ENCODE results near the gene FAM169A. TPM values are rescaled to one million over a fixed set of nuclear protein-coding genes. Genes with fewer than 3 reads are reported as not detected.
"Not testable (repeated sequence)": the region's sequence is repeated elsewhere in the genome, so short reads cannot be mapped to it uniquely, and the experiment has no call there.

Gene FAM169A
- total RNA-seq, 1 donor from 2014 or later: 18.8 TPM

- no peak for TF ChIP-seq CTCF (IDR thresholded peaks at IDR 0.05; ENCODE audit: insufficient read depth, low read length, poor library complexity, severe bottlenecking)
- Histone ChIP-seq H3K4me3 (ENCODE audit: low read depth, low read length) (no peak overlapping the region), H3K36me3 (ENCODE audit: control insufficient read depth, insufficient read depth, low read length) (no peaks in the 10 kb centered on the region), H3K27me3 (ENCODE audit: control insufficient read depth, insufficient read depth, low read length) (no peaks in the 10 kb centered on the region)
- peak; percentile 50 for DNase-seq (ENCODE audit: low read depth)
Observed at GRCh38 chr5:74895906-74896305, 29.7 kb upstream of the FAM169A start.

GRCh38 chr5:74894351-74894750 is 28.2 kb upstream of the FAM169A start:
- Histone ChIP-seq H3K4me3 (ENCODE audit: low read depth, low read length) (no peak overlapping the region), H3K36me3 (ENCODE audit: control insufficient read depth, insufficient read depth, low read length) (no peaks in the 10 kb centered on the region), H3K27me3 (ENCODE audit: control insufficient read depth, insufficient read depth, low read length) (no peaks in the 10 kb centered on the region)
- no peak for TF ChIP-seq CTCF (IDR thresholded peaks at IDR 0.05; ENCODE audit: insufficient read depth, low read length, poor library complexity, severe bottlenecking)
- no peak for DNase-seq (ENCODE audit: low read depth)

GRCh38 chr5:74892921-74893320 is 26.7 kb upstream of the FAM169A start:
- Histone ChIP-seq H3K36me3 (ENCODE audit: control insufficient read depth, insufficient read depth, low read length) (no peaks in the 10 kb centered on the region), H3K27me3 (ENCODE audit: control insufficient read depth, insufficient read depth, low read length) (no peaks in the 10 kb centered on the region), H3K4me3 (ENCODE audit: low read depth, low read length) (no peak overlapping the region)
- no peak for DNase-seq (ENCODE audit: low read depth)
- no peak for TF ChIP-seq CTCF (IDR thresholded peaks at IDR 0.05; ENCODE audit: insufficient read depth, low read length, poor library complexity, severe bottlenecking)

GRCh38 chr5:74889523-74890105 is 23.4 kb upstream of the FAM169A start:
- Histone ChIP-seq H3K27me3 (ENCODE audit: control insufficient read depth, insufficient read depth, low read length) (no peaks in the 10 kb centered on the region), H3K36me3 (ENCODE audit: control insufficient read depth, insufficient read depth, low read length) (no peaks in the 10 kb centered on the region), H3K4me3 (ENCODE audit: low read depth, low read length) (no peak overlapping the region)
- no peak for DNase-seq (ENCODE audit: low read depth)
- TF ChIP-seq CTCF (IDR thresholded peaks at IDR 0.05; ENCODE audit: insufficient read depth, low read length, poor library complexity, severe bottlenecking): no peak

- Histone ChIP-seq H3K27me3 (ENCODE audit: control insufficient read depth, insufficient read depth, low read length) (no peaks in the 10 kb centered on the region), H3K36me3 (ENCODE audit: control insufficient read depth, insufficient read depth, low read length) (no peaks in the 10 kb centered on the region), H3K4me3 (ENCODE audit: low read depth, low read length) (no peak overlapping the region)
- DNase-seq (ENCODE audit: low read depth): no peak
- no peak for TF ChIP-seq CTCF (IDR thresholded peaks at IDR 0.05; ENCODE audit: insufficient read depth, low read length, poor library complexity, severe bottlenecking)
Observed at GRCh38 chr5:74888117-74888516, 21.9 kb upstream of the FAM169A start.

GRCh38 chr5:74885170-74885569 is 19.0 kb upstream of the FAM169A start:
- Histone ChIP-seq H3K36me3 (ENCODE audit: control insufficient read depth, insufficient read depth, low read length) (no peaks in the 10 kb centered on the region), H3K4me3 (ENCODE audit: low read depth, low read length) (no peak overlapping the region), H3K27me3 (ENCODE audit: control insufficient read depth, insufficient read depth, low read length) (no peaks in the 10 kb centered on the region)
- DNase-seq (ENCODE audit: low read depth): peak; percentile 93
- no peak for TF ChIP-seq CTCF (IDR thresholded peaks at IDR 0.05; ENCODE audit: insufficient read depth, low read length, poor library complexity, severe bottlenecking)

GRCh38 chr5:74882379-74883134 is 16.4 kb upstream of the FAM169A start:
- H3K36me3 ChIP-seq (ENCODE audit: control insufficient read depth, insufficient read depth, low read length); DNase-seq (ENCODE audit: low read depth); H3K4me3 ChIP-seq (ENCODE audit: low read depth, low read length); H3K27me3 ChIP-seq (ENCODE audit: control insufficient read depth, insufficient read depth, low read length): not testable (repeated sequence)

Data from kidney epithelial cell (primary cell).